B cell (primary cell): ENCODE measurements around the gene FBLN5. TPM values are rescaled to one million over a fixed set of nuclear protein-coding genes. Genes with fewer than 3 reads are reported as not detected.

ENCODE experiments used
- ATAC-seq: fragments of 200-7000 bp; cut with Tn5 transposase; one replicate; pipeline ENCODE4 v1.10.0; 2021; ENCODE audit warnings: low read depth, mild to moderate bottlenecking, moderate number of reproducible peaks, moderate library complexity
- CTCF ChIA-PET: fragments of 350-600 bp; sonication (Branson Sonifier 250); formaldehyde crosslinking; loops from one replicate; lab custom pipeline; 2021; ENCODE audit warnings: antibody characterized with exemption, inconsistent platforms; lab: Charles Lee
- POLR2A ChIA-PET: fragments of 350-600 bp; sonication (Branson Sonifier 250); formaldehyde crosslinking; loops from one replicate; lab custom pipeline; 2021; ENCODE audit warnings: antibody characterized with exemption; lab: Charles Lee
- DNase-seq: peaks from one replicate; pipeline ENCODE4 v3.0.0; 2013
- H2AFZ ChIP-seq: 2 replicates; pipeline ENCODE4 v1.6.1; 2012; ENCODE audit warnings: mild to moderate bottlenecking, low read depth, low read length; ENCODE audit not compliant: insufficient read depth, poor library complexity, severe bottlenecking
- H3K27ac ChIP-seq, 2 donors: 1 replicate in 1 of 2; 2 replicates in 1 of 2; pipeline ENCODE4 v1.5.1; 2012 to 2013; ENCODE audit warnings: low read length in 2 of 2, mild to moderate bottlenecking in 2 of 2, moderate library complexity in 1 of 2
- H3K27me3 ChIP-seq, 4 experiments: fragments of 200-600 bp in 1 of 4; sonication (generic) in 1 of 4; replicated peaks in 1 of 4; 1 replicate in 2 of 4; 2 replicates in 2 of 4; pipeline versions ENCODE4 v1.6.1 to v1.7.0; 2013 to 2016; ENCODE audit warnings: low read length in 3 of 4, mild to moderate bottlenecking in 2 of 4, mixed read lengths in 1 of 4, moderate library complexity in 1 of 4; ENCODE audit not compliant: insufficient read depth in 4 of 4, control insufficient read depth in 3 of 4; ENCODE audit errors: control extremely low read depth in 1 of 4
- H3K36me3 ChIP-seq, 2 experiments: replicated peaks in 1 of 2; 1 replicate in 1 of 2; 2 replicates in 1 of 2; pipeline versions ENCODE4 v1.6.1 to v1.7.1; 2013; ENCODE audit warnings: low read length in 1 of 2; ENCODE audit not compliant: insufficient read depth in 2 of 2, control insufficient read depth in 1 of 2; ENCODE audit errors: control extremely low read depth in 1 of 2, extremely low read depth in 1 of 2
- H3K4me1 ChIP-seq, 2 donors: fragments of 200-600 bp in 1 of 2; sonication (generic) in 1 of 2; 1 replicate in 1 of 2; 2 replicates in 1 of 2; pipeline versions ENCODE4 v1.5.1 to v1.6.1; 2013 to 2017; ENCODE audit warnings: low read length in 2 of 2; ENCODE audit not compliant: control insufficient read depth in 2 of 2, insufficient read depth in 2 of 2
- H3K4me2 ChIP-seq: replicated peaks from 2 replicates; pipeline ENCODE3; 2012; ENCODE audit warnings: mild to moderate bottlenecking, low read depth, low read length; ENCODE audit not compliant: poor library complexity, severe bottlenecking
- H3K4me3 ChIP-seq, 5 experiments: fragments of 200-600 bp in 1 of 5; sonication (generic) in 1 of 5; 1 replicate in 3 of 5; 2 replicates in 2 of 5; pipeline versions ENCODE4 v1.5.1 to v1.7.0; 2011 to 2016; ENCODE audit warnings: low read length in 4 of 5, mild to moderate bottlenecking in 4 of 5, low read depth in 2 of 5, control low read depth in 1 of 5, moderate library complexity in 1 of 5; ENCODE audit not compliant: insufficient read depth in 1 of 5; ENCODE audit errors: control extremely low read depth in 1 of 5, extremely low read depth in 1 of 5
- H3K79me2 ChIP-seq: fragments of 200-600 bp; sonication (generic); one replicate; pipeline ENCODE4 v1.6.0; 2016; ENCODE audit warnings: low read length; ENCODE audit not compliant: control insufficient read depth, insufficient read depth
- H3K9ac ChIP-seq: fragments of 200-600 bp; sonication (generic); 2 replicates; pipeline ENCODE4 v1.6.1; 2017; ENCODE audit warnings: mild to moderate bottlenecking, low read length, moderate library complexity
- H3K9me3 ChIP-seq, 3 donors: one replicate each; pipeline versions ENCODE4 v1.6.1 to v1.7.1; 2013; ENCODE audit warnings: low read length in 2 of 3; ENCODE audit not compliant: control insufficient read depth in 2 of 3, insufficient read depth in 1 of 3; ENCODE audit errors: control extremely low read depth in 1 of 3
- H4K20me1 ChIP-seq: 2 replicates; pipeline ENCODE4 v1.6.0; 2012; ENCODE audit warnings: mild to moderate bottlenecking, low read length; ENCODE audit not compliant: insufficient read depth, control insufficient read depth, poor library complexity, severe bottlenecking
- H3K27ac Mint-ChIP-seq: one replicate; pipeline ENCODE4 v1.8.0; 2021; ENCODE audit warnings: mixed read lengths
- H3K27me3 Mint-ChIP-seq: one replicate; pipeline ENCODE4 v1.8.0; 2021; ENCODE audit warnings: mixed read lengths
- H3K4me1 Mint-ChIP-seq: one replicate; pipeline ENCODE4 v1.8.0; 2021; ENCODE audit warnings: mixed read lengths
- H3K4me3 Mint-ChIP-seq: one replicate; pipeline ENCODE4 v1.8.0; 2021; ENCODE audit warnings: mixed read lengths
- H3K9me3 Mint-ChIP-seq: one replicate; pipeline ENCODE4 v1.8.0; 2022; ENCODE audit warnings: mixed read lengths; ENCODE audit not compliant: insufficient read depth
- EZH2 ChIP-seq: IDR thresholded peaks from 2 replicates; pipeline ENCODE4 v1.6.1; 2012; ENCODE audit warnings: borderline replicate concordance, low read depth, mild to moderate bottlenecking, moderate library complexity, low read length; ENCODE audit not compliant: insufficient read depth, poor library complexity, severe bottlenecking
- WGBS: methylation state at CpG from one replicate; pipeline ENCODE4 v1.1.5; 2013; ENCODE audit warnings: missing lambda C conversion rate; ENCODE audit not compliant: insufficient coverage; 5-methylcytosine and 5-hydroxymethylcytosine counted together
- intact Hi-C: fragments of 100-400 bp; cut with micrococcal nuclease; formaldehyde crosslinking; loops from one replicate; pipeline ENCODE4 v1.10.0; 2022
- polyA plus RNA-seq: library from polyadenylated mRNA; depleted of rRNA; stranded (reverse); fragments of >200 nt; gene quantifications from 2 replicates; pipeline ENCODE4 v1.2.3, GENCODE V29; 2012
- total RNA-seq, 2 donors: library from RNA; stranded (reverse); fragments of 120-200 nt in 1 of 2; gene quantifications; 1 replicate in 1 of 2; 2 replicates in 1 of 2; pipeline versions ENCODE4 v1.2.3 to v1.2.4, GENCODE V29; 2013 to 2022
- TF ChIP-seq, protein P1 (sequence below): fragments of 200-600 bp; IDR thresholded peaks from one replicate; pipeline ENCODE4 v1.8.0; 2022; ENCODE audit warnings: antibody characterized with exemption, mild to moderate bottlenecking

Gene FBLN5
- total and polyA plus RNA-seq, 2 donors (not counting 1 experiment from before 2014, with no cell fraction given) = 0.31 to 0.37 TPM

DNA sequence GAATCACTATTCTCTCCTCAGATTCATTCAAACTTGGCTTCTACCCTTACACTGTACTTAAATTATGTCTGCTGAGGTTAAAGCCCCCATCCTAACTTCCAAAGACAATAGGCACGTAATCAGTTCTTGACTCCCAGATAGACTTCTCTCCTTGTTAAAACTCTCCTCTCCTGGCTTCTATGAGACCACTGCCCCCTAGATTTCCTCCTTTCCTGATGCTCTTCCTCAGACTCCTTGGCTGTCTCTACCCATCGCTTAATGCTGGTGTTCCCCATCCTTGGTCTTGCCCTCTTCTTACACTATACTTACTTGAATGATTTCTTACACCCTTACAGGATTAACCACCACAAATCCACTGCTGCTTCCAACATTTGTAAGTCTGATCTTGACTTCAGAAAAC lies 112.9 kb downstream of the FBLN5 start:
- TF ChIP-seq, protein P1, sequence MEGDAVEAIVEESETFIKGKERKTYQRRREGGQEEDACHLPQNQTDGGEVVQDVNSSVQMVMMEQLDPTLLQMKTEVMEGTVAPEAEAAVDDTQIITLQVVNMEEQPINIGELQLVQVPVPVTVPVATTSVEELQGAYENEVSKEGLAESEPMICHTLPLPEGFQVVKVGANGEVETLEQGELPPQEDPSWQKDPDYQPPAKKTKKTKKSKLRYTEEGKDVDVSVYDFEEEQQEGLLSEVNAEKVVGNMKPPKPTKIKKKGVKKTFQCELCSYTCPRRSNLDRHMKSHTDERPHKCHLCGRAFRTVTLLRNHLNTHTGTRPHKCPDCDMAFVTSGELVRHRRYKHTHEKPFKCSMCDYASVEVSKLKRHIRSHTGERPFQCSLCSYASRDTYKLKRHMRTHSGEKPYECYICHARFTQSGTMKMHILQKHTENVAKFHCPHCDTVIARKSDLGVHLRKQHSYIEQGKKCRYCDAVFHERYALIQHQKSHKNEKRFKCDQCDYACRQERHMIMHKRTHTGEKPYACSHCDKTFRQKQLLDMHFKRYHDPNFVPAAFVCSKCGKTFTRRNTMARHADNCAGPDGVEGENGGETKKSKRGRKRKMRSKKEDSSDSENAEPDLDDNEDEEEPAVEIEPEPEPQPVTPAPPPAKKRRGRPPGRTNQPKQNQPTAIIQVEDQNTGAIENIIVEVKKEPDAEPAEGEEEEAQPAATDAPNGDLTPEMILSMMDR = no peak
- no peak for TF ChIP-seq EZH2
- H3K4me1 ChIP-seq = peaks cover 23 to 34% of the 10 kb centered on the region in 2 donors
- DNase-seq (no peak), ATAC-seq (no peak)
- ChIA-PET POLR2A (no interaction called here), CTCF (interaction anchor here (1.3 kb wide), 1 partner anchor 162 kb away, joined by 3 read pairs; no protein-coding TSS in a partner anchor)
- H3K9ac ChIP-seq = no peak overlapping the region
- peaks cover 2 to 6% (median 2%) of the 10 kb centered on the region in 3 donors for H3K9me3 ChIP-seq
- H3K4me3 Mint-ChIP-seq = no peak overlapping the region
- peaks cover 3% of the 10 kb centered on the region for H3K79me2 ChIP-seq
- H3K4me1 Mint-ChIP-seq = peaks cover 32% of the 10 kb centered on the region
- peaks cover 0 to 24% (median 3%) of the 10 kb centered on the region in 4 experiments for H3K27me3 ChIP-seq
- H3K4me2 ChIP-seq = no peak overlapping the region
- H3K36me3 ChIP-seq = no peaks in the 10 kb centered on the region
- H4K20me1 ChIP-seq = no peaks in the 10 kb centered on the region
- H2AFZ ChIP-seq = no peak overlapping the region
- H3K27ac Mint-ChIP-seq = no peak overlapping the region
- H3K4me3 ChIP-seq = no peak overlapping the region
- WGBS = 91% methylated on average over 2 of the region's 2 CpGs
- intact Hi-C loops = loop anchor here (10.0 kb wide), 2 partner anchors 320 to 770 kb away; partner anchors contain the start of genes PPP4R3A and RPS6KA5
- H3K9me3 Mint-ChIP-seq = peaks cover 3% of the 10 kb centered on the region
- H3K27ac ChIP-seq = no peak overlapping the region
- peaks cover 12% of the 10 kb centered on the region for H3K27me3 Mint-ChIP-seq

DNA sequence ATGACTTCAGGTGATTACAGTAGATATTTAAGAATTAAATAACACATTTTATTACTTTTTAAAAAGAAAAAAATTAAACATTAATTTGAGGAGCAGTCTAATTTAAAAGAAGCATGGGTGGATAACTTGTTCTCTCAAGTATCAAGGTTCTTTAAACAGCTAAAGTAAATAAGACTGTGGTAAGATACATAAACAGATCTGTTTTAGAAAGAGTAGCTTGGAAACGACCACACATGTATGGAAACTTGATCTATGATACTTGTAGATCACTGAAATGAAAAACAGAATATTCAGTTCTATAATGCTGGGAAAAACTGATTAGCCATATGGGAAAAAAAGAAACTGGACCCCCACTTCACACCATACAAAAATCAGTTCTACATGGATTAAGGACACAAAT lies 116.2 kb downstream of the FBLN5 start:
- intact Hi-C loops = loop anchor here (10.0 kb wide), 2 partner anchors 317 to 767 kb away; partner anchors contain the start of genes PPP4R3A and RPS6KA5
- H4K20me1 ChIP-seq = no peaks in the 10 kb centered on the region
- peaks cover 0 to 6% (median 2%) of the 10 kb centered on the region in 3 donors for H3K9me3 ChIP-seq
- CTCF ChIA-PET = no interaction called here
- no peaks in the 10 kb centered on the region for H3K27me3 ChIP-seq
- peaks cover 22% of the 10 kb centered on the region for H3K4me1 Mint-ChIP-seq
- peaks cover 10% of the 10 kb centered on the region for H3K27me3 Mint-ChIP-seq
- no peak for ATAC-seq
- no peak overlapping the region for H3K27ac ChIP-seq
- H3K9me3 Mint-ChIP-seq = no peaks in the 10 kb centered on the region
- H2AFZ ChIP-seq = no peak overlapping the region
- POLR2A ChIA-PET = no interaction called here
- H3K9ac ChIP-seq = no peak overlapping the region
- H3K4me3 ChIP-seq = no peak overlapping the region
- H3K27ac Mint-ChIP-seq = no peak overlapping the region
- H3K36me3 ChIP-seq = no peaks in the 10 kb centered on the region
- WGBS = no CpG with 5 or more reads among the region's 1 CpG
- no peak overlapping the region for H3K4me3 Mint-ChIP-seq
- H3K4me1 ChIP-seq = peaks cover 6 to 18% of the 10 kb centered on the region in 2 donors
- DNase-seq = no peak
- no peaks in the 10 kb centered on the region for H3K79me2 ChIP-seq
- TF ChIP-seq, protein P1 = no peak
- no peak for TF ChIP-seq EZH2
- H3K4me2 ChIP-seq = no peak overlapping the region
